ENCODE results near the gene SLC9C1.

DNA sequence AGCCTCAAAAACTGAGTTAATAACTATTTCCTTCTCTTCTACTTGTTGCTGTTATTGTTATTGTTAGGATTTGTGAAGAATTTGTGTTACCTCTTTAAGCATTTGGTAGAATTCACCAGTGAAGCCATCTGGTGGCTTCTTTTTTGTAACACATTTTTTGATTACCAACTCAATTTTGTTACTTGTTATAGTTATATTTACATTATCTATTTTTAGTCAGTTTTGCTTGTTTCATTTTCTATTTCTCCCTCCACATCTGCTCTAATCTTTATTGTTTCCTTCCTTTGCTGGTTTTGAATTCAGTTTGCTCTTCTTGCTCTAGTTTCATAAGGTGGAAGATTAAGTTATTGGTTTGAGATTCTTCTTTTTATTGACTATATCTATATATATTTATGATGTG is 3.7 kb upstream of the SLC9C1 start:
- no peak for TF ChIP-seq POLR2A (IDR thresholded peaks at IDR 0.05)
- TF ChIP-seq, protein P1, sequence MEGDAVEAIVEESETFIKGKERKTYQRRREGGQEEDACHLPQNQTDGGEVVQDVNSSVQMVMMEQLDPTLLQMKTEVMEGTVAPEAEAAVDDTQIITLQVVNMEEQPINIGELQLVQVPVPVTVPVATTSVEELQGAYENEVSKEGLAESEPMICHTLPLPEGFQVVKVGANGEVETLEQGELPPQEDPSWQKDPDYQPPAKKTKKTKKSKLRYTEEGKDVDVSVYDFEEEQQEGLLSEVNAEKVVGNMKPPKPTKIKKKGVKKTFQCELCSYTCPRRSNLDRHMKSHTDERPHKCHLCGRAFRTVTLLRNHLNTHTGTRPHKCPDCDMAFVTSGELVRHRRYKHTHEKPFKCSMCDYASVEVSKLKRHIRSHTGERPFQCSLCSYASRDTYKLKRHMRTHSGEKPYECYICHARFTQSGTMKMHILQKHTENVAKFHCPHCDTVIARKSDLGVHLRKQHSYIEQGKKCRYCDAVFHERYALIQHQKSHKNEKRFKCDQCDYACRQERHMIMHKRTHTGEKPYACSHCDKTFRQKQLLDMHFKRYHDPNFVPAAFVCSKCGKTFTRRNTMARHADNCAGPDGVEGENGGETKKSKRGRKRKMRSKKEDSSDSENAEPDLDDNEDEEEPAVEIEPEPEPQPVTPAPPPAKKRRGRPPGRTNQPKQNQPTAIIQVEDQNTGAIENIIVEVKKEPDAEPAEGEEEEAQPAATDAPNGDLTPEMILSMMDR (IDR thresholded peaks at IDR 0.05), result no peak
